Thyroid gland (tissue), 4 donors: ENCODE results near the gene FAM20C.

Source experiments
- CTCF ChIP-seq, 6 experiments: fragments of 200-600 bp in 3 of 6; fragments of 450-650 bp in 3 of 6; sonication (generic) in 3 of 6; IDR thresholded peaks; one replicate each; pipeline ENCODE4 v1.5.1; 2016 to 2019; ENCODE audit warnings: antibody characterized with exemption in 6 of 6, mild to moderate bottlenecking in 2 of 6, inconsistent platforms in 1 of 6, moderate library complexity in 1 of 6
- POLR2A ChIP-seq, 2 donors: fragments of 450-650 bp; IDR thresholded peaks; one replicate each; pipeline ENCODE4 v1.6.1; 2017; ENCODE audit warnings: antibody characterized with exemption in 2 of 2, mild to moderate bottlenecking in 2 of 2, moderate library complexity in 1 of 2

GRCh38 chr7:295155-296154, 103.1 kb downstream of the FAM20C start:
- no peak for TF ChIP-seq CTCF (IDR thresholded peaks at IDR 0.05)
- no peak for TF ChIP-seq POLR2A (IDR thresholded peaks at IDR 0.05)
